IMR-90 (cell line): Measurements from ENCODE around the gene RESF1. TPM values are rescaled to one million over a fixed set of nuclear protein-coding genes. Genes with fewer than 3 reads are reported as not detected.

Source experiments
- ATAC-seq: fragments of 200-7000 bp; cut with Tn5 transposase; 2 replicates; pipeline ENCODE4 v1.9.1; 2020; ENCODE audit warnings: low read depth, mild to moderate bottlenecking, moderate library complexity
- BruUV-seq: library from RNA; stranded (reverse); fragments of 400-500 nt; replicated peaks from 2 replicates; lab custom pipeline; 2021; lab: Mats Ljungman, UMichigan
- CTCF ChIA-PET: fragments of 300-600 bp; formaldehyde crosslinking; extraction: SDS; loops from one replicate; lab custom pipeline; 2021; ENCODE audit warnings: antibody characterized with exemption; lab: Yijun Ruan, JAX
- POLR2A ChIA-PET: fragments of 300-600 bp; sonication (Branson Sonifier 250); formaldehyde crosslinking; loops from one replicate; lab custom pipeline; 2022; ENCODE audit warnings: antibody characterized with exemption; ENCODE audit not compliant: unreplicated experiment; lab: Charles Lee
- DNase-seq: peaks from one replicate; pipeline ENCODE4 v3.0.0; 2013
- H2AFZ ChIP-seq: replicated peaks from 2 replicates; pipeline ENCODE3; 2013; ENCODE audit warnings: low read length, mild to moderate bottlenecking; ENCODE audit not compliant: poor library complexity
- H2AK5ac ChIP-seq: 2 replicates; pipeline ENCODE4 v1.6.1; 2013; ENCODE audit warnings: low read depth, low read length, inconsistent platforms
- H2AK9ac ChIP-seq: replicated peaks from 2 replicates; pipeline ENCODE3; 2013; ENCODE audit warnings: mild to moderate bottlenecking, low read depth, low read length, moderate library complexity; ENCODE audit not compliant: poor library complexity
- H2BK120ac ChIP-seq: 2 replicates; pipeline ENCODE4 v1.6.1; 2013; ENCODE audit warnings: low read depth, low read length, inconsistent platforms
- H2BK15ac ChIP-seq: 3 replicates; pipeline ENCODE4 v1.6.1; 2013; ENCODE audit warnings: low read depth, low read length, inconsistent platforms
- H2BK20ac ChIP-seq: 2 replicates; pipeline ENCODE4 v1.6.1; 2013; ENCODE audit warnings: low read depth, mild to moderate bottlenecking, inconsistent platforms, low read length, moderate library complexity
- H2BK5ac ChIP-seq: 2 replicates; pipeline ENCODE4 v1.6.1; 2013; ENCODE audit warnings: mild to moderate bottlenecking, low read depth, low read length, inconsistent platforms; ENCODE audit not compliant: poor library complexity, severe bottlenecking
- H3K14ac ChIP-seq: replicated peaks from 2 replicates; pipeline ENCODE4 v1.6.1; 2013; ENCODE audit warnings: low read depth, low read length, inconsistent platforms
- H3K18ac ChIP-seq: 2 replicates; pipeline ENCODE4 v1.6.1; 2013; ENCODE audit warnings: low read depth, low read length, control low read depth
- H3K23ac ChIP-seq: 2 replicates; pipeline ENCODE4 v1.6.1; 2013; ENCODE audit warnings: low read depth, low read length, inconsistent platforms
- H3K27ac ChIP-seq: 2 replicates; pipeline ENCODE4 v1.5.1; 2013; ENCODE audit warnings: mild to moderate bottlenecking, control low read depth, low read length; ENCODE audit not compliant: insufficient read depth
- H3K27me3 ChIP-seq: 2 replicates; pipeline ENCODE4 v1.6.1; 2013; ENCODE audit warnings: low read length; ENCODE audit not compliant: control insufficient read depth, insufficient read depth
- H3K36me3 ChIP-seq: 2 replicates; pipeline ENCODE4 v1.6.1; 2013; ENCODE audit warnings: low read length, mixed read lengths; ENCODE audit not compliant: control insufficient read depth, insufficient read depth
- H3K4ac ChIP-seq: 2 replicates; pipeline ENCODE4 v1.6.1; 2013; ENCODE audit warnings: low read depth, low read length, inconsistent platforms
- H3K4me1 ChIP-seq: 2 replicates; pipeline ENCODE4 v1.6.1; 2013; ENCODE audit warnings: low read length, mixed read lengths; ENCODE audit not compliant: control insufficient read depth, insufficient read depth
- H3K4me2 ChIP-seq: 2 replicates; pipeline ENCODE4 v1.6.1; 2013; ENCODE audit warnings: low read depth, mild to moderate bottlenecking, control low read depth, low read length, moderate library complexity
- H3K4me3 ChIP-seq: 2 replicates; pipeline ENCODE4 v1.5.1; 2013; ENCODE audit warnings: low read depth, mild to moderate bottlenecking, control low read depth, low read length, moderate library complexity; ENCODE audit not compliant: insufficient read depth
- H3K56ac ChIP-seq: 2 replicates; pipeline ENCODE4 v1.6.1; 2013; ENCODE audit warnings: low read length, inconsistent platforms; ENCODE audit not compliant: insufficient read depth; ENCODE audit errors: extremely low read depth
- H3K79me1 ChIP-seq, 2 experiments: 2 replicates each; pipeline ENCODE4 v1.6.1; 2013; ENCODE audit warnings: low read length in 2 of 2, inconsistent platforms in 1 of 2, low read depth in 1 of 2
- H3K9ac ChIP-seq: 2 replicates; pipeline ENCODE4 v1.6.1; 2013; ENCODE audit warnings: low read depth, low read length, control low read depth
- H3K9me1 ChIP-seq: 2 replicates; pipeline ENCODE4 v1.6.1; 2013; ENCODE audit warnings: low read length, inconsistent platforms; ENCODE audit not compliant: insufficient read depth
- H3K9me3 ChIP-seq: 2 replicates; pipeline ENCODE4 v1.6.1; 2013; ENCODE audit warnings: low read length; ENCODE audit not compliant: control insufficient read depth, insufficient read depth
- H4K20me1 ChIP-seq: 2 replicates; pipeline ENCODE4 v1.6.1; 2013; ENCODE audit warnings: low read length, inconsistent platforms; ENCODE audit not compliant: insufficient read depth
- H4K5ac ChIP-seq: 2 replicates; pipeline ENCODE4 v1.6.1; 2013; ENCODE audit warnings: mild to moderate bottlenecking, low read depth, low read length, control low read depth
- H4K8ac ChIP-seq, 2 experiments: 2 replicates each; pipeline ENCODE4 v1.6.1; 2013; ENCODE audit warnings: low read depth in 2 of 2, low read length in 2 of 2, control low read depth in 1 of 2, inconsistent platforms in 1 of 2
- H4K91ac ChIP-seq: 2 replicates; pipeline ENCODE4 v1.6.1; 2013; ENCODE audit warnings: low read depth, low read length, inconsistent platforms; ENCODE audit not compliant: insufficient read depth
- CEBPB ChIP-seq: IDR thresholded peaks from 2 replicates; pipeline ENCODE4 v1.6.1; 2012; ENCODE audit warnings: low read depth, low read length, improper control_type of control experiment
- CHD1 ChIP-seq: IDR thresholded peaks from 2 replicates; pipeline ENCODE4 v1.6.1; 2012; ENCODE audit warnings: low read depth, low read length, improper control_type of control experiment
- FOS ChIP-seq: fragments of 150-350 bp; IDR thresholded peaks from 2 replicates; pipeline ENCODE4 v1.6.1; 2016; ENCODE audit warnings: low read depth, low read length
- POLR2A ChIP-seq: IDR thresholded peaks from 2 replicates; pipeline ENCODE4 v1.6.1; 2012; ENCODE audit warnings: mild to moderate bottlenecking, low read depth, low read length
- RAD21 ChIP-seq: IDR thresholded peaks from 2 replicates; pipeline ENCODE4 v1.6.1; 2012; ENCODE audit warnings: low read length, improper control_type of control experiment
- RCOR1 ChIP-seq: IDR thresholded peaks from 2 replicates; pipeline ENCODE4 v1.6.1; 2012; ENCODE audit warnings: mild to moderate bottlenecking, low read length, improper control_type of control experiment; ENCODE audit not compliant: insufficient replicate concordance
- RFX5 ChIP-seq: IDR thresholded peaks from 2 replicates; pipeline ENCODE4 v1.8.0; 2012; ENCODE audit warnings: low read depth, mild to moderate bottlenecking, low read length, moderate library complexity
- SMC3 ChIP-seq: fragments of 150-350 bp; IDR thresholded peaks from 2 replicates; pipeline ENCODE4 v1.6.1; 2016; ENCODE audit warnings: low read depth, mild to moderate bottlenecking, antibody characterized with exemption, low read length, moderate library complexity
- WGBS, 2 experiments: methylation state at CpG; one replicate each; pipeline versions ENCODE4 v1.1.5 to v1.1.7; 2013; ENCODE audit warnings: missing lambda C conversion rate in 2 of 2; ENCODE audit not compliant: insufficient read length in 1 of 2; ENCODE audit errors: extremely low coverage in 2 of 2; 5-methylcytosine and 5-hydroxymethylcytosine counted together
- dilution Hi-C: fragments of 300-500 bp; cut with HindIII; formaldehyde crosslinking; loops from one replicate; pipeline ENCODE4 v1.14.3; 2018; ENCODE audit warnings: low sequenced_read_pairs; ENCODE audit not compliant: unreplicated experiment
- in situ Hi-C: fragments of 300-500 bp; cut with MboI; formaldehyde crosslinking; loops from 3 replicates; pipeline ENCODE4 v1.14.3; 2019; ENCODE audit warnings: low sequenced_read_pairs, inconsistent platforms, mixed read lengths
- intact Hi-C: fragments of 100-400 bp; cut with micrococcal nuclease; formaldehyde crosslinking; loops from 2 replicates; pipeline ENCODE4 v1.10.0; 2022
- polyA plus RNA-seq, 3 experiments: library from polyadenylated mRNA; depleted of rRNA; stranded (reverse); fragments of >200 nt; gene quantifications; 2 replicates each; pipeline ENCODE4 v1.2.3, GENCODE V29; 2012; ENCODE audit warnings: low replicate concordance in 1 of 3
- total RNA-seq: library from RNA; depleted of rRNA; stranded (reverse); fragments of >200 nt; gene quantifications from 2 replicates; pipeline ENCODE4 v1.2.3, GENCODE V29; 2012
- TF ChIP-seq, protein P1 (sequence below): fragments of 150-350 bp; IDR thresholded peaks from 2 replicates; pipeline ENCODE4 v1.6.1; 2016; ENCODE audit warnings: low read depth, mild to moderate bottlenecking, low read length, moderate library complexity, borderline replicate concordance
- TF ChIP-seq, protein P2 (sequence below): conservative IDR thresholded peaks from 2 replicates; pipeline ENCODE4 v1.5.1; 2012; ENCODE audit warnings: mild to moderate bottlenecking, low read depth, low read length, improper control_type of control experiment

RESF1 gene
- total and polyA plus RNA-seq, 2 of the 4 experiments (the other 2 are of a cell fraction), result 5.0 to 7.3 TPM

DNA sequence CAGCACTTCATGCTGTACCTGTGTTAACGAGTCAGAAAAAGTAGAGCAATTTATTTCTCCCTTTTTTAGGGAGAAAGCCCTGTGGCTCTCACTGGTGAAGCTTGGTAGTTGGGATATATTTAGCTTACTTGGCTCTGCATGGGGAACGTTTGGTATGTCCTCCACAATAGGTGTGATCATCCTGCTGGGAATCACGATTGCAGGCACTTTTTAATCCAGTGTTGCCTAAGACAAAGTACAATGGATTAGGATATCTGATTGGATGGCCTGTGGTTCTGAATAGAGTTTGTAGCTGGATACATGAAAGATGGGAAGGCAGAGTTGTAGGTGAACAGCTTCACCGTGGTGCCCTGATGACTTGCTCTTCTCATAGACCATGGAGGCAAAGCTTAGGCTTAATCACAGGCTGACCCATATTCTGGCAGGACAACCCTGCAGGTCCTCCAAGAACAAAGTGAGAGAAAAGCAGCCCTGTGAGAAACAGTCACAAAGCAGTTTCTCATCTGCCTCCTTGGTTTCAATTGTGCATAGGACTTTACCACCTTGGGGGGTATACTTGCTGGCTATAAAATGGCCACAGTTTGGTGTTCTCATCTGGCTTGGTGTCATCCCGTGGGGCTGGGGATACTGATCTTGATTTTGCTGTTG lies 7.5 kb downstream of the RESF1 start:
- no peak overlapping the region for H2BK20ac ChIP-seq
- no peak overlapping the region for H2BK120ac ChIP-seq
- no peaks in the 10 kb centered on the region for H3K4me1 ChIP-seq
- no peak overlapping the region for H3K23ac ChIP-seq
- no peak overlapping the region for H4K8ac ChIP-seq
- peaks cover 42 to 47% of the 10 kb centered on the region in 2 experiments for H3K79me1 ChIP-seq
- H2BK5ac ChIP-seq, result no peak overlapping the region
- ATAC-seq (no peak), DNase-seq (no peak)
- H3K27me3 ChIP-seq, result no peaks in the 10 kb centered on the region
- no peak overlapping the region for H4K91ac ChIP-seq
- in situ Hi-C loops (loop anchor here (25.0 kb wide), 1 partner anchor 279 kb away; no protein-coding TSS in a partner anchor), dilution Hi-C loops (no loop called here), intact Hi-C loops (loop anchor here (10.0 kb wide), 1 partner anchor 282 kb away; no protein-coding TSS in a partner anchor)
- CTCF ChIA-PET, result interaction anchor here (0.6 kb wide), 1 partner anchor 300 kb away, joined by 7 read pairs; no protein-coding TSS in a partner anchor
- peaks cover 3% of the 10 kb centered on the region; the same call in 1 of the 2 replicates for H4K20me1 ChIP-seq
- WGBS, 2 experiments, result no CpG with 5 or more reads among the region's 5 CpGs
- peaks cover 5% of the 10 kb centered on the region; the same call in 1 of the 2 replicates for H3K9me1 ChIP-seq
- H3K27ac ChIP-seq, result no peak overlapping the region
- H3K4ac ChIP-seq, result no peak overlapping the region
- H2BK15ac ChIP-seq, result no peak overlapping the region
- no peak overlapping the region for H3K56ac ChIP-seq
- no peak overlapping the region for H4K5ac ChIP-seq
- no peak for TF ChIP-seq RFX5
- TF ChIP-seq FOS, result no peak
- TF ChIP-seq, protein P1, sequence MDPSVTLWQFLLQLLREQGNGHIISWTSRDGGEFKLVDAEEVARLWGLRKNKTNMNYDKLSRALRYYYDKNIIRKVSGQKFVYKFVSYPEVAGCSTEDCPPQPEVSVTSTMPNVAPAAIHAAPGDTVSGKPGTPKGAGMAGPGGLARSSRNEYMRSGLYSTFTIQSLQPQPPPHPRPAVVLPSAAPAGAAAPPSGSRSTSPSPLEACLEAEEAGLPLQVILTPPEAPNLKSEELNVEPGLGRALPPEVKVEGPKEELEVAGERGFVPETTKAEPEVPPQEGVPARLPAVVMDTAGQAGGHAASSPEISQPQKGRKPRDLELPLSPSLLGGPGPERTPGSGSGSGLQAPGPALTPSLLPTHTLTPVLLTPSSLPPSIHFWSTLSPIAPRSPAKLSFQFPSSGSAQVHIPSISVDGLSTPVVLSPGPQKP, result no peak
- TF ChIP-seq RCOR1, result no peak
- TF ChIP-seq POLR2A, result no peak
- TF ChIP-seq SMC3, result no peak
- no peak for TF ChIP-seq CEBPB
- no peak for TF ChIP-seq CHD1
- TF ChIP-seq, protein P2, sequence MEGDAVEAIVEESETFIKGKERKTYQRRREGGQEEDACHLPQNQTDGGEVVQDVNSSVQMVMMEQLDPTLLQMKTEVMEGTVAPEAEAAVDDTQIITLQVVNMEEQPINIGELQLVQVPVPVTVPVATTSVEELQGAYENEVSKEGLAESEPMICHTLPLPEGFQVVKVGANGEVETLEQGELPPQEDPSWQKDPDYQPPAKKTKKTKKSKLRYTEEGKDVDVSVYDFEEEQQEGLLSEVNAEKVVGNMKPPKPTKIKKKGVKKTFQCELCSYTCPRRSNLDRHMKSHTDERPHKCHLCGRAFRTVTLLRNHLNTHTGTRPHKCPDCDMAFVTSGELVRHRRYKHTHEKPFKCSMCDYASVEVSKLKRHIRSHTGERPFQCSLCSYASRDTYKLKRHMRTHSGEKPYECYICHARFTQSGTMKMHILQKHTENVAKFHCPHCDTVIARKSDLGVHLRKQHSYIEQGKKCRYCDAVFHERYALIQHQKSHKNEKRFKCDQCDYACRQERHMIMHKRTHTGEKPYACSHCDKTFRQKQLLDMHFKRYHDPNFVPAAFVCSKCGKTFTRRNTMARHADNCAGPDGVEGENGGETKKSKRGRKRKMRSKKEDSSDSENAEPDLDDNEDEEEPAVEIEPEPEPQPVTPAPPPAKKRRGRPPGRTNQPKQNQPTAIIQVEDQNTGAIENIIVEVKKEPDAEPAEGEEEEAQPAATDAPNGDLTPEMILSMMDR, result no peak
- no peak for TF ChIP-seq RAD21
- H3K4me2 ChIP-seq, result no peak overlapping the region
- H3K9ac ChIP-seq, result no peak overlapping the region
- H3K18ac ChIP-seq, result no peak overlapping the region
- H2AK9ac ChIP-seq, result no peak overlapping the region
- H3K9me3 ChIP-seq, result no peaks in the 10 kb centered on the region
- H3K36me3 ChIP-seq, result peaks cover 8% of the 10 kb centered on the region; the same call in 1 of the 2 replicates
- no peak overlapping the region for H3K14ac ChIP-seq
- H2AK5ac ChIP-seq, result no peak overlapping the region
- no peak overlapping the region for H3K4me3 ChIP-seq
- no TSS peak for BruUV-seq
- no peak overlapping the region for H2AFZ ChIP-seq
- POLR2A ChIA-PET, result no interaction called here
